H1 (cell line): ENCODE results near the gene DARS1. TPM values are rescaled to one million over a fixed set of nuclear protein-coding genes. Genes with fewer than 3 reads are reported as not detected.

Experiments
- CTCF ChIA-PET: fragments of 300-600 bp; sonication (Branson Sonifier 250); formaldehyde crosslinking; loops from one replicate; lab custom pipeline; 2021; ENCODE audit not compliant: partially characterized antibody; lab: Charles Lee
- POLR2A ChIA-PET: fragments of 300-600 bp; sonication (Branson Sonifier 250); formaldehyde crosslinking; loops from one replicate; lab custom pipeline; 2021; ENCODE audit warnings: inconsistent platforms; ENCODE audit not compliant: partially characterized antibody; lab: Charles Lee
- DNase-seq, 2 experiments: peaks; one replicate each; pipeline versions ENCODE4 v3.0.0 to v3.0.0-alpha.2; 2010 to 2022; ENCODE audit warnings: low spot score in 2 of 2, low read depth in 1 of 2, mixed read lengths in 1 of 2
- FAIRE-seq: peaks from 2 replicates; lab custom pipeline; 2011; peaks lifted over from hg19 to GRCh38; lab: Jason Lieb, UNC
- H2AFZ ChIP-seq: 2 replicates; pipeline ENCODE4 v1.8.1; 2012; ENCODE audit warnings: low read length, inconsistent platforms
- H2AK5ac ChIP-seq: 2 replicates; pipeline ENCODE4 v1.6.1; 2013; ENCODE audit warnings: low read depth, low read length
- H2BK120ac ChIP-seq: replicated peaks from 2 replicates; pipeline ENCODE3; 2013; ENCODE audit warnings: low read depth, low read length, inconsistent platforms
- H2BK12ac ChIP-seq: 2 replicates; pipeline ENCODE4 v1.6.1; 2013; ENCODE audit warnings: low read depth, low read length
- H2BK15ac ChIP-seq: 2 replicates; pipeline ENCODE4 v1.6.1; 2013; ENCODE audit warnings: low read length
- H2BK20ac ChIP-seq: 2 replicates; pipeline ENCODE4 v1.6.1; 2013; ENCODE audit warnings: low read length
- H2BK5ac ChIP-seq: 2 replicates; pipeline ENCODE4 v1.6.1; 2013; ENCODE audit warnings: low read depth, low read length
- H3K14ac ChIP-seq: 2 replicates; pipeline ENCODE4 v1.6.1; 2013; ENCODE audit warnings: inconsistent platforms; ENCODE audit not compliant: insufficient read length
- H3K18ac ChIP-seq: 2 replicates; pipeline ENCODE4 v1.6.1; 2013; ENCODE audit warnings: low read length; ENCODE audit errors: extremely low read depth
- H3K23ac ChIP-seq: 2 replicates; pipeline ENCODE4 v1.6.1; 2013; ENCODE audit warnings: inconsistent platforms; ENCODE audit not compliant: insufficient read length
- H3K23me2 ChIP-seq: 2 replicates; pipeline ENCODE4 v1.6.1; 2013; ENCODE audit warnings: low read depth, low read length
- H3K27ac ChIP-seq: 2 replicates; pipeline ENCODE4 v1.6.1; 2011; ENCODE audit warnings: low read depth, low read length, inconsistent platforms
- H3K27me3 ChIP-seq, 4 experiments: replicated peaks in 1 of 4; 1 replicate in 1 of 4; 2 replicates in 3 of 4; pipeline versions ENCODE4 v1.6.1 to v1.8.1; 2011 to 2013; ENCODE audit warnings: low read length in 3 of 4, mild to moderate bottlenecking in 3 of 4, inconsistent platforms in 2 of 4, mixed read lengths in 2 of 4, moderate library complexity in 1 of 4; ENCODE audit not compliant: control insufficient read depth in 3 of 4, insufficient read depth in 3 of 4; ENCODE audit errors: extremely low read depth in 1 of 4
- H3K36me3 ChIP-seq, 4 experiments: 2 replicates each; pipeline versions ENCODE4 v1.6.1 to v1.8.1; 2011 to 2013; ENCODE audit warnings: mild to moderate bottlenecking in 4 of 4, low read length in 3 of 4, moderate library complexity in 2 of 4, control low read depth in 1 of 4, inconsistent platforms in 1 of 4; ENCODE audit not compliant: insufficient read depth in 4 of 4, control insufficient read depth in 2 of 4
- H3K4ac ChIP-seq: replicated peaks from 2 replicates; pipeline ENCODE3; 2013; ENCODE audit warnings: low read length, low read depth, mixed read lengths, inconsistent platforms; ENCODE audit not compliant: insufficient read length
- H3K4me1 ChIP-seq, 4 experiments: replicated peaks in 1 of 4; 1 replicate in 1 of 4; 2 replicates in 3 of 4; pipeline versions ENCODE4 v1.6.1 to v1.8.1; 2011 to 2013; ENCODE audit warnings: low read length in 3 of 4, inconsistent platforms in 2 of 4, mixed read lengths in 1 of 4; ENCODE audit not compliant: insufficient read depth in 4 of 4, control insufficient read depth in 3 of 4
- H3K4me2 ChIP-seq, 2 experiments: 2 replicates each; pipeline versions ENCODE4 v1.6.1 to v1.8.1; 2011 to 2013; ENCODE audit warnings: low read depth in 2 of 2, low read length in 2 of 2, control low read depth in 1 of 2, inconsistent platforms in 1 of 2, mild to moderate bottlenecking in 1 of 2; ENCODE audit not compliant: insufficient read depth in 1 of 2
- H3K4me3 ChIP-seq, 4 experiments: fragments of 200-600, 300-600 bp in 1 of 4; sonication (generic), shearing (Covaris generic), sonication (Bioruptor Twin) in 1 of 4; 2 replicates each; pipeline versions ENCODE4 v1.5.1 to v1.8.1; 2011 to 2016; ENCODE audit warnings: low read length in 4 of 4, low read depth in 3 of 4, control low read depth in 2 of 4, inconsistent platforms in 2 of 4, mild to moderate bottlenecking in 2 of 4, mixed read lengths in 1 of 4, moderate library complexity in 1 of 4; ENCODE audit not compliant: insufficient read depth in 2 of 4; ENCODE audit errors: extremely low read depth in 1 of 4
- H3K56ac ChIP-seq: replicated peaks from 2 replicates; pipeline ENCODE3; 2013; ENCODE audit warnings: low read depth, mild to moderate bottlenecking, mixed read lengths, low read length, inconsistent platforms; ENCODE audit not compliant: insufficient read length
- H3K79me1 ChIP-seq: 2 replicates; pipeline ENCODE4 v1.6.1; 2013; ENCODE audit warnings: low read depth, low read length, control low read depth
- H3K79me2 ChIP-seq, 2 experiments: 2 replicates each; pipeline versions ENCODE4 v1.6.1 to v1.8.1; 2012 to 2013; ENCODE audit warnings: low read length in 2 of 2, mild to moderate bottlenecking in 2 of 2, inconsistent platforms in 1 of 2; ENCODE audit not compliant: insufficient read depth in 2 of 2, control insufficient read depth in 1 of 2
- H3K9ac ChIP-seq, 4 experiments: replicated peaks in 1 of 4; 1 replicate in 1 of 4; 2 replicates in 3 of 4; pipeline versions ENCODE4 v1.6.1 to v1.8.1; 2011 to 2013; ENCODE audit warnings: low read depth in 3 of 4, low read length in 3 of 4, control low read depth in 2 of 4, mild to moderate bottlenecking in 2 of 4, moderate library complexity in 2 of 4, inconsistent platforms in 1 of 4; ENCODE audit errors: extremely low read depth in 1 of 4
- H3K9me3 ChIP-seq, 2 experiments: 2 replicates each; pipeline versions ENCODE4 v1.6.1 to v1.8.1; 2012 to 2013; ENCODE audit warnings: mild to moderate bottlenecking in 2 of 2, moderate library complexity in 2 of 2, control low read depth in 1 of 2, inconsistent platforms in 1 of 2, low read depth in 1 of 2, low read length in 1 of 2, mixed read lengths in 1 of 2; ENCODE audit not compliant: insufficient read depth in 2 of 2
- H4K20me1 ChIP-seq, 2 experiments: replicated peaks in 1 of 2; 2 replicates each; pipeline versions ENCODE3 to v1.8.1; 2011 to 2013; ENCODE audit warnings: inconsistent platforms in 2 of 2, low read length in 2 of 2, mild to moderate bottlenecking in 1 of 2; ENCODE audit not compliant: insufficient read depth in 2 of 2, control insufficient read depth in 1 of 2
- H4K5ac ChIP-seq: 2 replicates; pipeline ENCODE4 v1.6.1; 2013; ENCODE audit warnings: low read length, low read depth, mixed read lengths, inconsistent platforms; ENCODE audit not compliant: insufficient read length
- H4K8ac ChIP-seq: 2 replicates; pipeline ENCODE4 v1.8.0; 2013; ENCODE audit warnings: mild to moderate bottlenecking, moderate library complexity, low read length, inconsistent platforms; ENCODE audit not compliant: insufficient read depth; ENCODE audit errors: extremely low read depth
- H4K91ac ChIP-seq: replicated peaks from 2 replicates; pipeline ENCODE3; 2013; ENCODE audit warnings: low read length, mixed read lengths, inconsistent platforms; ENCODE audit not compliant: insufficient read length
- RAD21 ChIP-seq, 2 experiments: IDR thresholded peaks in 1 of 2; conservative IDR thresholded peaks in 1 of 2; 2 replicates each; pipeline ENCODE4 v1.6.1; 2011; ENCODE audit warnings: low read depth in 2 of 2, low read length in 2 of 2, improper control_type of control experiment in 1 of 2, inconsistent platforms in 1 of 2, mild to moderate bottlenecking in 1 of 2, moderate library complexity in 1 of 2
- YY1 ChIP-seq: IDR thresholded peaks from 2 replicates; pipeline ENCODE4 v1.6.1; 2011; ENCODE audit warnings: low read depth, mild to moderate bottlenecking, low read length
- WGBS, 2 experiments: shearing (Covaris generic) in 1 of 2; methylation state at CpG; one replicate each; pipeline versions ENCODE4 v1.1.6 to v1.1.7; 2013 to 2015; ENCODE audit warnings: low lambda C conversion rate in 2 of 2, mixed read lengths in 2 of 2, inconsistent platforms in 1 of 2, low coverage in 1 of 2, missing lambda C conversion rate in 1 of 2; ENCODE audit not compliant: insufficient replicate concordance in 2 of 2, insufficient coverage in 1 of 2, insufficient read length in 1 of 2; ENCODE audit errors: extremely low coverage in 1 of 2, missing lambda C conversion rate in 1 of 2; 5-methylcytosine and 5-hydroxymethylcytosine counted together
- polyA plus RNA-seq, 7 experiments: library from polyadenylated mRNA; depleted of rRNA in 3 of 7; stranded (reverse) in 5 of 7; unstranded in 2 of 7; fragments of >200 nt in 5 of 7; fragments of 200-250 nt in 2 of 7; gene quantifications; 1 replicate in 5 of 7; 2 replicates in 1 of 7; 4 replicates in 1 of 7; pipeline versions ENCODE4 v1.2.1 to v1.2.3, GENCODE V29; 2011 to 2013; ENCODE audit warnings: missing spikeins in 2 of 7, mixed read lengths in 2 of 7
- total RNA-seq: library from RNA; stranded (reverse); fragmentation: NEBNext Ultra II Directional; extraction: Animal tissue kit (Norgen Biotek cat#: 25700); gene quantifications from 2 replicates; pipeline ENCODE4 v1.2.1, GENCODE V29; 2021

The DARS1 gene
- total and polyA plus RNA-seq, 2 of the 8 experiments (the other 6 are each of a cell fraction or from before 2014, with no cell fraction given): 61.7 to 85.9 TPM

GRCh38 chr2:136013955-136014354, 28.5 kb upstream of the DARS1 start:
- Histone ChIP-seq H3K27ac (no peak overlapping the region), H2BK20ac (no peak overlapping the region), H4K91ac (no peak overlapping the region), H4K20me1 (no peaks in the 10 kb centered on the region), H4K5ac (no peak overlapping the region), H3K9ac (no peak overlapping the region), H3K4me2 (no peak overlapping the region), H2AFZ (peak overlapping the region; percentile 63; the same call in 1 of the 2 replicates), H3K4ac (no peak overlapping the region), H3K23ac (no peak overlapping the region), H3K4me1 (peaks cover 2 to 13% (median 5%) of the 10 kb centered on the region in 4 experiments; a peak in 4 of 7 replicates), H3K56ac (no peak overlapping the region), H2BK120ac (no peak overlapping the region), H4K8ac (no peak overlapping the region), H2BK5ac (no peak overlapping the region), H3K14ac (no peak overlapping the region), H2BK12ac (no peak overlapping the region), H3K27me3 (no peaks in the 10 kb centered on the region), H3K79me2 (no peaks in the 10 kb centered on the region), H2AK5ac (no peak overlapping the region), H3K79me1 (no peaks in the 10 kb centered on the region), H3K4me3 (no peak overlapping the region), H3K18ac (no peak overlapping the region), H3K23me2 (no peaks in the 10 kb centered on the region), H3K36me3 (no peaks in the 10 kb centered on the region), H3K9me3 (no peaks in the 10 kb centered on the region), H2BK15ac (no peak overlapping the region)
- CTCF ChIA-PET: interaction anchor here (0.7 to 3.2 kb wide), 4 partner anchors 8 to 99 kb away, joined by 3 to 14 read pairs (median 4); no protein-coding TSS in a partner anchor
- peak; percentile 11 to 13; a peak in 2 of 4 replicates for TF ChIP-seq RAD21 (IDR thresholded peaks at IDR 0.05 in 1 of 2, conservative IDR thresholded peaks at IDR 0.05 in 1 of 2; ENCODE audit: low read depth in 2 of 2, low read length in 2 of 2)
- TF ChIP-seq YY1: no peak
- WGBS, 2 experiments: 74% methylated on average over 4 of the region's 4 CpGs; no CpG with 5 or more reads in 1 of the 2 experiments
- FAIRE-seq: no peak
- no peak for DNase-seq
- POLR2A ChIA-PET: interaction anchor here (1.3 to 1.4 kb wide), 2 partner anchors 8 to 10 kb away, joined by 3 to 5 read pairs; no protein-coding TSS in a partner anchor
